T-helper 9 cell (primary cell): Measurements from ENCODE around the gene HEPN1.

Experiments
- DNase-seq: peaks from one replicate; pipeline ENCODE4 v3.0.0-alpha.2; 2020

Gene HEPN1

GRCh38 chr11:124886476-124886875 is 32.6 kb upstream of the HEPN1 start:
- no peak for DNase-seq

- DNase-seq = no peak
These were observed 31.9 kb upstream of the HEPN1 start for GRCh38 chr11:124886978-124887666.

- no peak for DNase-seq
These were observed 31.4 kb upstream of the HEPN1 start for GRCh38 chr11:124887667-124888013.

- DNase-seq = no peak
These were observed 29.6 kb upstream of the HEPN1 start for GRCh38 chr11:124889191-124890091.

GRCh38 chr11:124890151-124890550 is 28.9 kb upstream of the HEPN1 start:
- no peak for DNase-seq

- no peak for DNase-seq
These were observed 28.2 kb upstream of the HEPN1 start for GRCh38 chr11:124890683-124891372.

GRCh38 chr11:124891373-124891861 is 27.6 kb upstream of the HEPN1 start:
- DNase-seq = no peak

GRCh38 chr11:124892146-124892545 is 26.9 kb upstream of the HEPN1 start:
- DNase-seq = no peak

- no peak for DNase-seq
These were observed 26.1 kb upstream of the HEPN1 start for GRCh38 chr11:124892750-124893454.

GRCh38 chr11:124893781-124894401 is 25.2 kb upstream of the HEPN1 start:
- no peak for DNase-seq

GRCh38 chr11:124894606-124895430 is 24.2 kb upstream of the HEPN1 start:
- DNase-seq = no peak

GRCh38 chr11:124895471-124895971 is 23.5 kb upstream of the HEPN1 start:
- DNase-seq = no peak

GRCh38 chr11:124896071-124896750 is 22.8 kb upstream of the HEPN1 start:
- DNase-seq = no peak

GRCh38 chr11:124896821-124897391 is 22.1 kb upstream of the HEPN1 start:
- DNase-seq = no peak

- DNase-seq = no peak
These were observed 21.3 kb upstream of the HEPN1 start, which contains the start of gene ROBO4 for GRCh38 chr11:124897674-124898262. ROBO4 (minus strand) TSS chr11:124897865; CDS start chr11:124897795, 70 bp downstream.

GRCh38 chr11:124898263-124898680 is 20.8 kb upstream of the HEPN1 start:
- no peak for DNase-seq

GRCh38 chr11:124898711-124899110 is 20.3 kb upstream of the HEPN1 start:
- DNase-seq = no peak

- DNase-seq = no peak
These were observed 19.5 kb upstream of the HEPN1 start for GRCh38 chr11:124899383-124900145.

GRCh38 chr11:124900464-124900863 is 18.6 kb upstream of the HEPN1 start:
- no peak for DNase-seq
